K562 (cell line): Measurements from ENCODE around the gene STK25. TPM values are rescaled to one million over a fixed set of nuclear protein-coding genes. Genes with fewer than 3 reads are reported as not detected.
A peak's percentile ranks its signal among the peaks of the same experiment; 100 is the strongest.

Source experiments
- ATAC-seq: fragments of 200-7000 bp; cut with Tn5 transposase; 3 replicates; pipeline ENCODE4 v1.9.1; 2020; ENCODE audit warnings: moderate library complexity
- BruUV-seq: library from RNA; stranded (reverse); fragments of 400-500 nt; replicated peaks from 2 replicates; lab custom pipeline; 2021; lab: Mats Ljungman, UMichigan
- CTCF ChIA-PET: fragments of 300-600 bp; formaldehyde crosslinking; extraction: SDS; loops from one replicate; lab custom pipeline; 2021; ENCODE audit warnings: low intra/inter-chr PET ratio; lab: Yijun Ruan, JAX
- POLR2A ChIA-PET: fragments of 300-600, 350-650 bp; sonication (Branson Sonifier 250); formaldehyde crosslinking; extraction: SDS; loops from one replicate; lab custom pipeline; 2021; ENCODE audit warnings: antibody characterized with exemption, inconsistent platforms; lab: Yijun Ruan, JAX
- DNase-seq, 4 experiments: peaks; one replicate each; pipeline versions ENCODE4 v3.0.0 to v3.0.0-alpha.2; 2011 to 2018; ENCODE audit warnings: low spot score in 3 of 4, mixed read lengths in 3 of 4; ENCODE audit errors: extremely low read depth in 1 of 4
- FAIRE-seq: peaks from 2 replicates; lab custom pipeline; 2011; peaks lifted over from hg19 to GRCh38; lab: Jason Lieb, UNC
- H2AFZ ChIP-seq: 2 replicates; pipeline ENCODE4 v1.6.0; 2011; ENCODE audit warnings: low read depth, low read length, control low read depth, inconsistent platforms
- H3K27ac ChIP-seq: fragments of 200-600 bp; 3 replicates; pipeline ENCODE4 v1.8.0; 2011; ENCODE audit warnings: low read depth, mild to moderate bottlenecking, control low read depth, inconsistent platforms, low read length, moderate library complexity, mixed read lengths; ENCODE audit errors: extremely low read depth
- H3K27me3 ChIP-seq, 2 experiments: fragments of 300-600 bp in 1 of 2; 2 replicates in 1 of 2; 3 replicates in 1 of 2; pipeline versions ENCODE4 v1.6.0 to v1.8.0; 2011; ENCODE audit warnings: inconsistent platforms in 2 of 2, low read length in 2 of 2, mild to moderate bottlenecking in 1 of 2, mixed read lengths in 1 of 2, moderate library complexity in 1 of 2; ENCODE audit not compliant: control insufficient read depth in 2 of 2, insufficient read depth in 2 of 2
- H3K36me3 ChIP-seq: fragments of 300-600 bp; 3 replicates; pipeline ENCODE4 v1.8.0; 2011; ENCODE audit warnings: mild to moderate bottlenecking, low read length, inconsistent platforms; ENCODE audit not compliant: control insufficient read depth, insufficient read depth
- H3K4me1 ChIP-seq, 2 experiments: fragments of 200-600 bp in 1 of 2; replicated peaks in 1 of 2; 2 replicates in 1 of 2; 3 replicates in 1 of 2; pipeline versions ENCODE4 v1.5.1 to v1.8.0; 2011; ENCODE audit warnings: inconsistent platforms in 2 of 2, low read length in 2 of 2, mild to moderate bottlenecking in 1 of 2, mixed read lengths in 1 of 2, moderate library complexity in 1 of 2; ENCODE audit not compliant: control insufficient read depth in 2 of 2, insufficient read depth in 2 of 2
- H3K4me2 ChIP-seq: 2 replicates; pipeline ENCODE4 v1.6.1; 2011; ENCODE audit warnings: low read length, control low read depth, inconsistent platforms, mixed read lengths; ENCODE audit not compliant: insufficient read depth
- H3K4me3 ChIP-seq: fragments of 200-600 bp; sonication (generic), shearing (Covaris generic); 2 replicates; pipeline ENCODE4 v1.5.1; 2016; ENCODE audit warnings: control low read depth, inconsistent platforms
- H3K79me2 ChIP-seq: fragments of 200-600 bp; 3 replicates; pipeline ENCODE4 v1.8.0; 2011; ENCODE audit warnings: low read length, inconsistent platforms; ENCODE audit not compliant: control insufficient read depth, insufficient read depth
- H3K9ac ChIP-seq, 2 experiments: 2 replicates each; pipeline versions ENCODE4 v1.6.0 to v1.6.1; 2011; ENCODE audit warnings: low read depth in 2 of 2, low read length in 2 of 2, control low read depth in 1 of 2, inconsistent platforms in 1 of 2, mild to moderate bottlenecking in 1 of 2, mixed read lengths in 1 of 2; ENCODE audit not compliant: insufficient read depth in 1 of 2
- H3K9me1 ChIP-seq: one replicate; pipeline ENCODE4 v1.6.0; 2011; ENCODE audit warnings: inconsistent platforms, mild to moderate bottlenecking, low read length, moderate library complexity; ENCODE audit not compliant: control insufficient read depth, insufficient read depth
- H3K9me3 ChIP-seq: replicated peaks from 2 replicates; pipeline ENCODE4 v1.5.1; 2011; ENCODE audit warnings: low read depth, low read length, inconsistent platforms; ENCODE audit not compliant: control insufficient read depth, insufficient read depth
- H4K20me1 ChIP-seq: replicated peaks from 2 replicates; pipeline ENCODE4 v1.6.1; 2011; ENCODE audit warnings: low read length, inconsistent platforms, mixed read lengths; ENCODE audit not compliant: control insufficient read depth, insufficient read depth
- BCOR ChIP-seq: fragments of 450-650 bp; IDR thresholded peaks from 2 replicates; pipeline ENCODE4 v1.6.1; 2016
- HDAC2 ChIP-seq: fragments of 450-650 bp; IDR thresholded peaks from 2 replicates; pipeline ENCODE4 v1.6.1; 2016; ENCODE audit warnings: mild to moderate bottlenecking
- HES1 ChIP-seq: fragments of 450-650 bp; IDR thresholded peaks from 2 replicates; pipeline ENCODE4 v1.6.1; 2016; ENCODE audit warnings: low read depth, mild to moderate bottlenecking, moderate library complexity
- HNRNPH1 ChIP-seq: fragments of 200-400 bp; formaldehyde crosslinking; optimal IDR thresholded peaks from 2 replicates; pipeline ENCODE3; 2017; ENCODE audit warnings: low read depth, mild to moderate bottlenecking, low read length, moderate library complexity
- RREB1 ChIP-seq: fragments of 250-450 bp; sonication (Bioruptor Pico); IDR thresholded peaks from 2 replicates; pipeline ENCODE4 v1.4.0; 2020
- ZBTB49 ChIP-seq: sonication (generic); formaldehyde crosslinking; IDR thresholded peaks from 2 replicates; pipeline ENCODE4 v1.8.0; 2022; ENCODE audit warnings: missing genetic modification reagents, mild to moderate bottlenecking, borderline replicate concordance
- ZNF316 ChIP-seq: fragments of 450-650 bp; IDR thresholded peaks from 2 replicates; pipeline ENCODE4 v1.6.1; 2016
- WGBS: fragments of 100-300 bp; shearing (Covaris generic); methylation state at CpG from one replicate; pipeline ENCODE4 v1.1.6; 2016; ENCODE audit warnings: low coverage, mixed read lengths; ENCODE audit not compliant: insufficient coverage; ENCODE audit errors: missing lambda C conversion rate; 5-methylcytosine and 5-hydroxymethylcytosine counted together
- in situ Hi-C: fragments of 300-500 bp; cut with MboI; formaldehyde crosslinking; loops from 4 replicates; pipeline ENCODE4 v1.15.0; 2018; ENCODE audit warnings: inconsistent platforms, mixed read lengths
- intact Hi-C: fragments of 100-400 bp; cut with micrococcal nuclease; formaldehyde crosslinking; loops from 2 replicates; pipeline ENCODE4 v1.14.2; 2022
- polyA plus RNA-seq, 8 experiments: library from polyadenylated mRNA; depleted of rRNA in 4 of 8; stranded (reverse) in 5 of 8; unstranded in 3 of 8; fragments of >200 nt; fragmentation: Nextera tagmentation in 2 of 8; fragmentation: Illumina TruSeq in 1 of 8; extraction: Ambion mirVana in 2 of 8; extraction: Trizol in 1 of 8; gene quantifications; 2 replicates each; pipeline versions ENCODE4 v1.2.1 to v1.2.3, GENCODE V29; 2011 to 2014; ENCODE audit warnings: inconsistent platforms in 1 of 8, missing spikeins in 1 of 8
- total RNA-seq, 7 experiments: library from RNA; depleted of rRNA in 6 of 7; stranded (reverse); fragments of >200 nt in 6 of 7; fragmentation: Illumina TruSeq in 2 of 7; extraction: Trizol in 2 of 7; gene quantifications; 2 replicates each; pipeline versions ENCODE4 v1.2.1 to v1.2.3, GENCODE V29; 2011 to 2021; ENCODE audit warnings: low replicate concordance in 1 of 7

The STK25 gene
- total and polyA plus RNA-seq, 9 of the 15 experiments (the other 6 are each of a cell fraction or from before 2014, with no cell fraction given) = 5.4 to 177 (median 116) TPM

- Histone ChIP-seq H3K4me1 (peaks cover 13 to 34% of the 10 kb centered on the region in 2 experiments; a peak in 4 of 5 replicates), H3K9ac (peak overlapping the region; percentile 75 to 94), H3K4me2 (peak overlapping the region; percentile 83), H3K9me3 (no peaks in the 10 kb centered on the region), H3K27ac (peak overlapping the region; percentile 94), H4K20me1 (no peaks in the 10 kb centered on the region), H3K36me3 (peaks cover 11% of the 10 kb centered on the region; the same call in 2 of the 3 replicates), H2AFZ (peak overlapping the region; percentile 94), H3K79me2 (peaks cover 42% of the 10 kb centered on the region), H3K27me3 (no peaks in the 10 kb centered on the region), H3K4me3 (peak overlapping the region; percentile 75), H3K9me1 (peaks cover 3% of the 10 kb centered on the region)
- DNase-seq = no peak
- no peak for ATAC-seq
- WGBS = 47% methylated on average over 17 of the region's 24 CpGs
- intact Hi-C loops (loop anchor here (2.0 kb wide), 1 partner anchor 32 kb away; no protein-coding TSS in a partner anchor), in situ Hi-C loops (no loop called here)
- TSS peak; percentile 77 for BruUV-seq
- CTCF ChIA-PET = no interaction called here
- 0 out of 2 replicates have a peak, but pooled peaks have one; percentile 16 for TF ChIP-seq ZBTB49
- no peak for TF ChIP-seq HES1
- TF ChIP-seq HNRNPH1 = no peak
- peak; percentile 76 for TF ChIP-seq BCOR
- TF ChIP-seq ZNF316 = no peak
- TF ChIP-seq HDAC2 = 0 out of 2 replicates have a peak, but pooled peaks have one; percentile 7
- no peak for TF ChIP-seq RREB1 (CRISPR knock-in tag)
- FAIRE-seq = no peak
- POLR2A ChIA-PET = interaction anchor here (0.8 kb wide), 1 partner anchor 10 kb away, joined by 3 read pairs; no protein-coding TSS in a partner anchor
Observed at GRCh38 chr2:241509155-241509784, 886 bp upstream of the STK25 start.
